Astrocyte of the spinal cord (primary cell): ENCODE results near the gene ZDHHC17.

ENCODE experiments used
- DNase-seq: peaks from one replicate; pipeline ENCODE4 v3.0.0; 2011; ENCODE audit warnings: low read depth, low spot score
- H3K4me3 ChIP-seq: 2 replicates; pipeline ENCODE4 v1.5.1; 2011; ENCODE audit warnings: low read depth, mild to moderate bottlenecking, low read length, moderate library complexity
- in situ Hi-C: cut with HindIII; loops from 2 replicates; pipeline ENCODE4 v1.10.0; 2017; ENCODE audit warnings: low sequenced_read_pairs
- TF ChIP-seq, protein P1 (sequence below): IDR thresholded peaks from 2 replicates; pipeline ENCODE4 v1.5.1; 2012; ENCODE audit warnings: low read depth, mild to moderate bottlenecking, low read length, inconsistent platforms

The ZDHHC17 gene

DNA sequence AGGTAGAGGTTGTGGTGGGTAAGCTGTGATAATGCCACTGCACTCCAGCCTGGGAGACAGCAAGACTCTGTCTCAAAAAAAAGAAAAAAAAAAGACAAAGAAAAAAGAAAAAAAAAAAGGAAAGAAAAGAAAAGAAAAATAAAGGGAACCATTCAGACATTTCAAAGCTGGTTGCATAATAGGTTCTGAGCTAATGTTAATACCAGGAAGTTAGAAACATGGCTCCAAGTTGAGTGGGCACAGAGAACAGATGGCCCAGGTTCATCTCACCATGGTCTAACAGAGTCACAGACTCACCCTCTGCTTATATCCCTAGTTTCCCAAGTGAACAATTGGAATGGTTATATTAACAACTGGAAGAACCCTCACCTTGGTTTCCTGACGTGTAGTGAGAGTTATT is 17.4 kb upstream of the ZDHHC17 start:
- H3K4me3 ChIP-seq = no peak overlapping the region
- TF ChIP-seq, protein P1, sequence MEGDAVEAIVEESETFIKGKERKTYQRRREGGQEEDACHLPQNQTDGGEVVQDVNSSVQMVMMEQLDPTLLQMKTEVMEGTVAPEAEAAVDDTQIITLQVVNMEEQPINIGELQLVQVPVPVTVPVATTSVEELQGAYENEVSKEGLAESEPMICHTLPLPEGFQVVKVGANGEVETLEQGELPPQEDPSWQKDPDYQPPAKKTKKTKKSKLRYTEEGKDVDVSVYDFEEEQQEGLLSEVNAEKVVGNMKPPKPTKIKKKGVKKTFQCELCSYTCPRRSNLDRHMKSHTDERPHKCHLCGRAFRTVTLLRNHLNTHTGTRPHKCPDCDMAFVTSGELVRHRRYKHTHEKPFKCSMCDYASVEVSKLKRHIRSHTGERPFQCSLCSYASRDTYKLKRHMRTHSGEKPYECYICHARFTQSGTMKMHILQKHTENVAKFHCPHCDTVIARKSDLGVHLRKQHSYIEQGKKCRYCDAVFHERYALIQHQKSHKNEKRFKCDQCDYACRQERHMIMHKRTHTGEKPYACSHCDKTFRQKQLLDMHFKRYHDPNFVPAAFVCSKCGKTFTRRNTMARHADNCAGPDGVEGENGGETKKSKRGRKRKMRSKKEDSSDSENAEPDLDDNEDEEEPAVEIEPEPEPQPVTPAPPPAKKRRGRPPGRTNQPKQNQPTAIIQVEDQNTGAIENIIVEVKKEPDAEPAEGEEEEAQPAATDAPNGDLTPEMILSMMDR = no peak
- in situ Hi-C loops = no loop called here
- DNase-seq = no peak

DNA sequence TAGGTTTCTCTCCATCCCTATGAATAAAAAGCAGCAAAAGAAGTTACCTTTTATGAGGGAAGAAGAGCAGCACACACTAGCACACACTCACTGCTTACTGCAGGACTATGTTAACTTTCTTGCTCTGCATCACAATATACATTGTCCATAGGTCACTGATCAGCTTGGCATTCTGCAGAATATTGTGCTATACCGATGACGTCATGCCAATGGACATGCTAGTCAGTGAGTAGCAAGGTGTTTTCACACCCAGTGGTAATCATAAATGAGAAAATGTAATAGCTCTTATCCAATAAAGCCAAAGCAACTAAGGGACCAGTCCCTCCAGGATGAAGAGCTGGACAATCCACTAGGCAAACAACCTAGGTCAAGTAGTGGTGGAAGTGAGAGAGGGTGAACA is 16.7 kb upstream of the ZDHHC17 start:
- H3K4me3 ChIP-seq = no peak overlapping the region
- no peak for DNase-seq
- in situ Hi-C loops = no loop called here
- TF ChIP-seq, protein P1 = no peak

DNA sequence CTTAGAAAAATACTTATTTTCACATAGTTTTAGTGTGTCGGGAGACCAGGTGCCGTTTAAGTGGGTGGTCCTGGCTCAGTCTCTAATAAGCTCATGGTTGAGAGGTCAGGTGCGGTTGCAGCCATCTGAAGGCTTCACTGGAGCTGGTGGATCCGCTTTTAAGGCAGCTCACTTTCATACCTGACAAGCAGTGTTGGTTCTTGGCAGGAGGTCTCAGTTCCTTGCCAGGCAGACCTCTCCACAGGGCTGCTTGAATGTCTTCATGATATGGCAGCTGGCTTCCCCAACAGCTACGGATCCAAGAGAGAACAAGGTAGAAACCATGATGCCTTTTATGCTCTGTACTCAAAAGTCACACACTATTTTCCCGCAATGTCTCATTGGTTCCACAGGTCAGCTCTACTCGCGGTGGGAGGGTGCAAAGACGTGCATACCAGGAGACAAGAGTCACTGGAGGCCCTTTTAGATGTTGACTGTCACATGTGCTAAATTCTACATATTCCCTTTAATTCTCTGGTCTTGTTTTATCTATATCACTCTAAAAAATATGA is 8.0 kb upstream of the ZDHHC17 start:
- TF ChIP-seq, protein P1 = no peak
- H3K4me3 ChIP-seq = no peak overlapping the region
- no peak for DNase-seq
- in situ Hi-C loops = no loop called here

DNA sequence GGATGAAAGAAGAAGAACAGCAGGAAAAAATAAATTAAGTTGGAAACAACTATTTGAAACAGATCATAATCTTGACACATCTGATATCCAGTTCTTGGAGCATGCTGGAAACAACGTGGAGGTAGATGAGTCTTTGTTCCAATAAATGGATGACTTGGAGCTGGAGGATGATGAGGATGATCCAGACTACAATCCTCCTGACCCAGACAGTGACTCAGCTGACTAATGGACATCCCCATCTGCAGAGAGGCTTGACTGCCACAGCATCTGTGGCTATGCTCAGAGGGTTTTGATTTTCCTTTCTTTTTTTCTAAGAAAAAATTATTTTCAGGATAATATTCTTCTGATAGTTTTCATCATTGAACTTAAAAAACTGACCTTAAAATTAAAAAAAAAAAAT is 6.2 kb upstream of the ZDHHC17 start:
- in situ Hi-C loops = no loop called here
- no peak for DNase-seq
- TF ChIP-seq, protein P1 = no peak

DNA sequence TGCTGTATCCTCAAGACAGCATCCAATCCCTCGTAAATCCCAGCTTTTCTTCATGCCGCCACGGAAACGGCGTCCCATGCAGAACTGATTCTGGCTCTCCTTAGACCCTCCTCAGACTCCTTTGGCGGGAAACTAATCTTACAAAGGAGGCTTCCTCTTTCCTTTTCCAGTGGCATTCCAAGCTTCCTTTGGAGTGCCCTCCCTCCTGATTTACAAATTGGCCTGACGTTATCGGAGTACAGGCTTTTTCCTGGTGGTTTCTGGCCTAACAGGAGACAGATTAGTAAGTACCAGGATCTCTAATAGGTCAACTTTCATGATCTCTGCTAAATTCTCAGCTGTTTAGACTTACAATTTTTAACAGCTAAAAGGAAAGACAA is 1.3 kb upstream of the ZDHHC17 start:
- no peak for DNase-seq
- in situ Hi-C loops = no loop called here
- TF ChIP-seq, protein P1 = no peak
- H3K4me3 ChIP-seq = no peak overlapping the region

More for the DNA sequence above, 6.2 kb upstream of the ZDHHC17 start:
- no peak overlapping the region for H3K4me3 ChIP-seq

DNA sequence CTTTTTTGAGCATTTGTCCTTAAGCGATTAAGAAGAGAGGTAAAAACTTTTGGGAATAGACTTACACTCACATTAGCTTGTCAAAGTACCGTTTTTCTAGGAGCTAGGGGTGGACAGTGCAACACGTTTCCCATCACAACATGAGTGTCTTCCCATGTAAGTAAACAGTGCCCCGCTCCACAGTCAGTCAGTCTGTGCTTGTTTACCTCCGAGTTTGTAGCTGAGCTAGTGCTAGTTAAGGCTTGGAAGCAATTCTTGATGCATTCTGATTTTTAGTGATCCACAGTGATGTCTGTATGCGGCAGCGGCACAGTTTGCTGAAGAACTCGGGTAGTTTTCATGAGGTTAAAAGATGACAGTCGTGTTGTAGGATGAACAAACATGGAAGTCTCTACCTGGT is 941 bp downstream of the ZDHHC17 start:
- in situ Hi-C loops = no loop called here
- DNase-seq = peak; percentile 30
- TF ChIP-seq, protein P1 = no peak
- peak overlapping the region; percentile 70 for H3K4me3 ChIP-seq

DNA sequence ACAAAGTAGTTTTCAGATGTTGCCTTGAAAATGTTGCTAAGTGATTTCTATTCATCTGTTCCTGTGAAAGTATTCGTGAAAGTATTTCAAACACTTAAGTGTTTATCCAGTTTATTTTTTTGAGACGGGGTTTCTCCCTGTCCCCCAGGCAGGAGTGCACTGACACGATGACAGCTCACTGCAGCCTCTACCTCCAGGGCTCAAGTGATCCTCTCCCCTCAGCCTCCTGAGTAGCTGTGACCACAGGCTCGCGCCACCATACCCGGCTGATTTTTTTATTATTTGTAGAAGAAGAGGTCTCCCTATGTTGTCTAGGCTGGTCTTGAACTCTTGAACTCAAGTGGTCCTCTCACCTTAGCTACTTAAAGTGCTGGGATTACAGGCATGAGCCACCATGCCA is 1.7 kb downstream of the ZDHHC17 start:
- TF ChIP-seq, protein P1 = no peak
- in situ Hi-C loops = no loop called here
- H3K4me3 ChIP-seq = peak overlapping the region; percentile 70
- DNase-seq = no peak
